GM12878 (cell line): ENCODE data around the gene NLRC5. TPM values are rescaled to one million over a fixed set of nuclear protein-coding genes. Genes with fewer than 3 reads are reported as not detected.

ENCODE experiments used
- BMI1 ChIP-seq: fragments of 450-650 bp; IDR thresholded peaks from 2 replicates; pipeline ENCODE4 v1.6.1; 2016; ENCODE audit warnings: mild to moderate bottlenecking, moderate library complexity, borderline replicate concordance
- CBFB ChIP-seq: IDR thresholded peaks from 2 replicates; pipeline ENCODE4 v1.6.1; 2016; ENCODE audit warnings: antibody characterized with exemption, low read depth
- CHD1 ChIP-seq: IDR thresholded peaks from 2 replicates; pipeline ENCODE4 v1.6.1; 2012; ENCODE audit warnings: low read depth, low read length, improper control_type of control experiment
- CHD4 ChIP-seq: fragments of 200-600 bp; sonication (generic); IDR thresholded peaks from 2 replicates; pipeline ENCODE4 v1.6.1; 2016; ENCODE audit warnings: mild to moderate bottlenecking
- ELK1 ChIP-seq: IDR thresholded peaks from 2 replicates; pipeline ENCODE4 v1.6.1; 2012; ENCODE audit warnings: low read depth, low read length, improper control_type of control experiment
- KLF5 ChIP-seq: fragments of 450-650 bp; IDR thresholded peaks from 2 replicates; pipeline ENCODE4 v1.6.1; 2014; ENCODE audit warnings: mild to moderate bottlenecking; ENCODE audit not compliant: partially characterized antibody
- MTA3 ChIP-seq: IDR thresholded peaks from 2 replicates; pipeline ENCODE4 v1.6.1; 2012; ENCODE audit warnings: low read length, inconsistent platforms, borderline replicate concordance
- NFYA ChIP-seq: IDR thresholded peaks from 2 replicates; pipeline ENCODE4 v1.6.1; 2011; ENCODE audit warnings: low read depth, mild to moderate bottlenecking, low read length, improper control_type of control experiment, borderline replicate concordance
- NFYB ChIP-seq: IDR thresholded peaks from 2 replicates; pipeline ENCODE4 v1.6.1; 2011; ENCODE audit warnings: low read depth, mild to moderate bottlenecking, low read length, improper control_type of control experiment, moderate library complexity; ENCODE audit not compliant: insufficient read depth
- NRF1 ChIP-seq: conservative IDR thresholded peaks from 2 replicates; pipeline ENCODE4 v1.6.1; 2011; ENCODE audit warnings: mild to moderate bottlenecking, low read depth, low read length, improper control_type of control experiment
- RAD51 ChIP-seq: fragments of 450-650 bp; IDR thresholded peaks from 2 replicates; pipeline ENCODE4 v1.6.1; 2016; ENCODE audit warnings: moderate library complexity, mild to moderate bottlenecking, inconsistent platforms
- RFX5 ChIP-seq: IDR thresholded peaks from 2 replicates; pipeline ENCODE4 v1.6.1; 2011; ENCODE audit warnings: low read depth, low read length, improper control_type of control experiment
- SP1 ChIP-seq: IDR thresholded peaks from one replicate; pipeline ENCODE4 v1.6.1; 2011; ENCODE audit warnings: low read depth, low read length
- STAT1 ChIP-seq: fragments of 450-650 bp; conservative IDR thresholded peaks from 2 replicates; pipeline ENCODE4 v1.6.1; 2014; ENCODE audit warnings: antibody characterized with exemption, mild to moderate bottlenecking
- TCF3 ChIP-seq: IDR thresholded peaks from 2 replicates; pipeline ENCODE4 v1.6.1; 2012; ENCODE audit warnings: low read depth, mild to moderate bottlenecking, low read length, borderline replicate concordance; ENCODE audit not compliant: insufficient read depth
- ZBTB40 ChIP-seq: fragments of 450-650 bp; IDR thresholded peaks from 2 replicates; pipeline ENCODE4 v1.6.1; 2016; ENCODE audit warnings: mild to moderate bottlenecking, moderate library complexity, borderline replicate concordance
- ZNF24 ChIP-seq: fragments of 450-650 bp; IDR thresholded peaks from 2 replicates; pipeline ENCODE4 v1.6.1; 2017; ENCODE audit warnings: antibody characterized with exemption, mild to moderate bottlenecking
- ZSCAN29 ChIP-seq: fragments of 450-650 bp; IDR thresholded peaks from 2 replicates; pipeline ENCODE4 v1.6.1; 2017; ENCODE audit warnings: mild to moderate bottlenecking, moderate library complexity
- polyA plus RNA-seq, 11 experiments: library from polyadenylated mRNA; depleted of rRNA in 4 of 11; unstranded in 6 of 11; stranded (reverse) in 5 of 11; fragments of >200 nt; fragmentation: Nextera tagmentation in 4 of 11; fragmentation: Illumina TruSeq in 1 of 11; extraction: Ambion mirVana in 4 of 11; extraction: Trizol in 1 of 11; gene quantifications; 1 replicate in 1 of 11; 2 replicates in 10 of 11; pipeline versions ENCODE4 v1.2.1 to v1.2.3, GENCODE V29; 2011 to 2016; ENCODE audit warnings: inconsistent platforms in 2 of 11, missing spikeins in 2 of 11, low read depth in 1 of 11
- total RNA-seq, 4 experiments: library from RNA; depleted of rRNA in 3 of 4; stranded (reverse); fragments of >200 nt in 3 of 4; fragmentation: Illumina TruSeq in 1 of 4; extraction: Trizol in 1 of 4; gene quantifications; 2 replicates each; pipeline versions ENCODE4 v1.2.1 to v1.2.3, GENCODE V29; 2013 to 2021
- TF ChIP-seq, protein P1 (sequence below): fragments of 450-650 bp; IDR thresholded peaks from 2 replicates; pipeline ENCODE4 v1.6.1; 2017; ENCODE audit warnings: mild to moderate bottlenecking, moderate library complexity
- TF ChIP-seq, protein P2 (sequence below): fragments of 450-650 bp; IDR thresholded peaks from 2 replicates; pipeline ENCODE4 v1.6.1; 2016; ENCODE audit warnings: mild to moderate bottlenecking

Gene NLRC5
- total and polyA plus RNA-seq, 10 of the 15 experiments (the other 5 are each of a cell fraction or from before 2014, with no cell fraction given) = 13.1 to 105 (median 57.3) TPM

- no peak for TF ChIP-seq NFYA
- TF ChIP-seq ZBTB40 = no peak
- no peak for TF ChIP-seq NRF1
- TF ChIP-seq, protein P1, sequence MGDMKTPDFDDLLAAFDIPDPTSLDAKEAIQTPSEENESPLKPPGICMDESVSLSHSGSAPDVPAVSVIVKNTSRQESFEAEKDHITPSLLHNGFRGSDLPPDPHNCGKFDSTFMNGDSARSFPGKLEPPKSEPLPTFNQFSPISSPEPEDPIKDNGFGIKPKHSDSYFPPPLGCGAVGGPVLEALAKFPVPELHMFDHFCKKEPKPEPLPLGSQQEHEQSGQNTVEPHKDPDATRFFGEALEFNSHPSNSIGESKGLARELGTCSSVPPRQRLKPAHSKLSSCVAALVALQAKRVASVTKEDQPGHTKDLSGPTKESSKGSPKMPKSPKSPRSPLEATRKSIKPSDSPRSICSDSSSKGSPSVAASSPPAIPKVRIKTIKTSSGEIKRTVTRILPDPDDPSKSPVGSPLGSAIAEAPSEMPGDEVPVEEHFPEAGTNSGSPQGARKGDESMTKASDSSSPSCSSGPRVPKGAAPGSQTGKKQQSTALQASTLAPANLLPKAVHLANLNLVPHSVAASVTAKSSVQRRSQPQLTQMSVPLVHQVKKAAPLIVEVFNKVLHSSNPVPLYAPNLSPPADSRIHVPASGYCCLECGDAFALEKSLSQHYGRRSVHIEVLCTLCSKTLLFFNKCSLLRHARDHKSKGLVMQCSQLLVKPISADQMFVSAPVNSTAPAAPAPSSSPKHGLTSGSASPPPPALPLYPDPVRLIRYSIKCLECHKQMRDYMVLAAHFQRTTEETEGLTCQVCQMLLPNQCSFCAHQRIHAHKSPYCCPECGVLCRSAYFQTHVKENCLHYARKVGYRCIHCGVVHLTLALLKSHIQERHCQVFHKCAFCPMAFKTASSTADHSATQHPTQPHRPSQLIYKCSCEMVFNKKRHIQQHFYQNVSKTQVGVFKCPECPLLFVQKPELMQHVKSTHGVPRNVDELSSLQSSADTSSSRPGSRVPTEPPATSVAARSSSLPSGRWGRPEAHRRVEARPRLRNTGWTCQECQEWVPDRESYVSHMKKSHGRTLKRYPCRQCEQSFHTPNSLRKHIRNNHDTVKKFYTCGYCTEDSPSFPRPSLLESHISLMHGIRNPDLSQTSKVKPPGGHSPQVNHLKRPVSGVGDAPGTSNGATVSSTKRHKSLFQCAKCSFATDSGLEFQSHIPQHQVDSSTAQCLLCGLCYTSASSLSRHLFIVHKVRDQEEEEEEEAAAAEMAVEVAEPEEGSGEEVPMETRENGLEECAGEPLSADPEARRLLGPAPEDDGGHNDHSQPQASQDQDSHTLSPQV = no peak
- no peak for TF ChIP-seq CBFB
- peak; percentile 37; the same call in 1 of the 2 replicates for TF ChIP-seq BMI1
- no peak for TF ChIP-seq RFX5
- TF ChIP-seq ZNF24 = 0 out of 2 replicates have a peak, but pooled peaks have one; percentile 28
- TF ChIP-seq RAD51 = no peak
- no peak for TF ChIP-seq TCF3
- TF ChIP-seq, protein P2, sequence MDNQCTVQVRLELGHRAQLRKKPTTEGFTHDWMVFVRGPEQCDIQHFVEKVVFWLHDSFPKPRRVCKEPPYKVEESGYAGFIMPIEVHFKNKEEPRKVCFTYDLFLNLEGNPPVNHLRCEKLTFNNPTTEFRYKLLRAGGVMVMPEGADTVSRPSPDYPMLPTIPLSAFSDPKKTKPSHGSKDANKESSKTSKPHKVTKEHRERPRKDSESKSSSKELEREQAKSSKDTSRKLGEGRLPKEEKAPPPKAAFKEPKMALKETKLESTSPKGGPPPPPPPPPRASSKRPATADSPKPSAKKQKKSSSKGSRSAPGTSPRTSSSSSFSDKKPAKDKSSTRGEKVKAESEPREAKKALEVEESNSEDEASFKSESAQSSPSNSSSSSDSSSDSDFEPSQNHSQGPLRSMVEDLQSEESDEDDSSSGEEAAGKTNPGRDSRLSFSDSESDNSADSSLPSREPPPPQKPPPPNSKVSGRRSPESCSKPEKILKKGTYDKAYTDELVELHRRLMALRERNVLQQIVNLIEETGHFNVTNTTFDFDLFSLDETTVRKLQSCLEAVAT = no peak
- no peak for TF ChIP-seq CHD4
- TF ChIP-seq MTA3 = no peak
- no peak for TF ChIP-seq NFYB
- TF ChIP-seq STAT1 = no peak
- no peak for TF ChIP-seq ZSCAN29
- no peak for TF ChIP-seq ELK1
- TF ChIP-seq SP1 = peak; percentile 42
- TF ChIP-seq CHD1 = no peak
- TF ChIP-seq KLF5 = no peak
Observed at GRCh38 chr16:56950881-56951771, 38.2 kb upstream of the NLRC5 start (continued).
